Activated naive CD4-positive, alpha-beta T cell (primary cell): ENCODE measurements around the gene ARID1B.

Experiments
- DNase-seq, 4 experiments: peaks; one replicate each; lab custom pipeline; 2025; lab: John Stamatoyannopoulos, UW

ARID1B gene

GRCh38 chr6:157076451-157076822, 299.3 kb downstream of the ARID1B start:
- no peak for DNase-seq

- no peak for DNase-seq
Observed at GRCh38 chr6:157077251-157077650, 300.1 kb downstream of the ARID1B start.

GRCh38 chr6:157078326-157078725, 301.1 kb downstream of the ARID1B start:
- no peak for DNase-seq

GRCh38 chr6:157079277-157079676, 302.1 kb downstream of the ARID1B start:
- DNase-seq, result no peak

- no peak for DNase-seq
Observed at GRCh38 chr6:157079771-157080170, 302.6 kb downstream of the ARID1B start.

- DNase-seq, result no peak
Observed at GRCh38 chr6:157080986-157081391, 303.8 kb downstream of the ARID1B start.

- DNase-seq, result no peak
Observed at GRCh38 chr6:157083343-157083742, 306.2 kb downstream of the ARID1B start.

- no peak for DNase-seq
Observed at GRCh38 chr6:157086632-157087031, 309.5 kb downstream of the ARID1B start.

- DNase-seq, result no peak
Observed at GRCh38 chr6:157087974-157088373, 310.8 kb downstream of the ARID1B start.

- DNase-seq, result no peak
Observed at GRCh38 chr6:157088841-157089240, 311.7 kb downstream of the ARID1B start.

- DNase-seq, result no peak
Observed at GRCh38 chr6:157089258-157089657, 312.1 kb downstream of the ARID1B start.

GRCh38 chr6:157089851-157090250, 312.7 kb downstream of the ARID1B start:
- no peak for DNase-seq

GRCh38 chr6:157090736-157091135, 313.6 kb downstream of the ARID1B start:
- no peak for DNase-seq

GRCh38 chr6:157091243-157091642, 314.1 kb downstream of the ARID1B start:
- DNase-seq, result no peak

- no peak for DNase-seq
Observed at GRCh38 chr6:157091856-157092460, 314.8 kb downstream of the ARID1B start.

GRCh38 chr6:157092736-157093135, 315.6 kb downstream of the ARID1B start:
- DNase-seq, result no peak

- DNase-seq, result no peak
Observed at GRCh38 chr6:157093536-157093935, 316.4 kb downstream of the ARID1B start.

- no peak for DNase-seq
Observed at GRCh38 chr6:157094038-157094437, 316.9 kb downstream of the ARID1B start.

- DNase-seq, result no peak
Observed at GRCh38 chr6:157095084-157095483, 317.9 kb downstream of the ARID1B start.

- no peak for DNase-seq
Observed at GRCh38 chr6:157095569-157095968, 318.4 kb downstream of the ARID1B start.

GRCh38 chr6:157096105-157096504, 318.9 kb downstream of the ARID1B start:
- DNase-seq, result no peak

GRCh38 chr6:157096522-157096921, 319.3 kb downstream of the ARID1B start:
- no peak for DNase-seq

- no peak for DNase-seq
Observed at GRCh38 chr6:157097255-157097955, 320.2 kb downstream of the ARID1B start.

- no peak for DNase-seq
Observed at GRCh38 chr6:157098999-157099398, 321.8 kb downstream of the ARID1B start.
